Breast epithelium (tissue), 4 donors: ENCODE measurements around the gene GALNT7. TPM values are rescaled to one million over a fixed set of nuclear protein-coding genes. Genes with fewer than 3 reads are reported as not detected.

Experiments used
- DNase-seq, 2 donors: peaks; one replicate each; pipeline ENCODE4 v3.0.0-alpha.2; 2019; ENCODE audit warnings: low spot score in 2 of 2
- H3K27ac ChIP-seq, 2 donors: fragments of 200-600 bp; sonication (generic) in 1 of 2; one replicate each; pipeline ENCODE4 v1.5.1; 2016 to 2019; ENCODE audit warnings: mild to moderate bottlenecking in 1 of 2
- H3K27me3 ChIP-seq, 2 donors: fragments of 200-600 bp; sonication (generic) in 1 of 2; one replicate each; pipeline versions ENCODE4 v1.5.1 to v1.6.0; 2017 to 2019; ENCODE audit warnings: control low read depth in 1 of 2, mild to moderate bottlenecking in 1 of 2
- H3K36me3 ChIP-seq: fragments of 200-600 bp; one replicate; pipeline ENCODE4 v1.5.1; 2019
- H3K4me1 ChIP-seq, 2 donors: fragments of 200-600 bp; sonication (generic); one replicate each; pipeline ENCODE4 v1.5.1; 2016 to 2019; ENCODE audit warnings: control low read depth in 1 of 2
- H3K4me3 ChIP-seq, 3 donors: fragments of 200-600 bp; sonication (generic); 1 replicate in 2 of 3; 2 replicates in 1 of 3; pipeline ENCODE4 v1.5.1; 2016 to 2019; ENCODE audit warnings: mild to moderate bottlenecking in 3 of 3, moderate library complexity in 2 of 3
- H3K9me3 ChIP-seq, 2 donors: fragments of 200-600 bp; sonication (generic) in 1 of 2; one replicate each; pipeline ENCODE4 v1.5.1; 2016 to 2019; ENCODE audit warnings: control low read depth in 1 of 2
- CTCF ChIP-seq, 3 donors: fragments of 450-650 bp; IDR thresholded peaks; one replicate each; pipeline ENCODE4 v1.5.1; 2016 to 2017; ENCODE audit warnings: antibody characterized with exemption in 3 of 3, mild to moderate bottlenecking in 3 of 3, moderate library complexity in 3 of 3
- POLR2A ChIP-seq: fragments of 450-650 bp; IDR thresholded peaks from one replicate; pipeline ENCODE4 v1.6.1; 2016; ENCODE audit warnings: antibody characterized with exemption, mild to moderate bottlenecking, moderate library complexity
- POLR2AphosphoS5 ChIP-seq, 3 donors: sonication (generic); formaldehyde crosslinking; IDR thresholded peaks; one replicate each; pipeline ENCODE4 v1.6.1; 2017; ENCODE audit warnings: antibody characterized with exemption in 3 of 3
- intact Hi-C: fragments of 100-400 bp; cut with DNase I; formaldehyde crosslinking; loops from one replicate; pipeline ENCODE4 v1.15.1; 2023; ENCODE audit warnings: low total_unique reads
- total RNA-seq, 3 donors: library from RNA; depleted of rRNA; stranded (reverse); fragments of >200 nt; gene quantifications; one replicate each; pipeline ENCODE4 v1.1.0, GENCODE V29; 2016

GALNT7 gene
- total RNA-seq, 3 donors from 2014 or later, result 10.7 to 67.2 (median 52.2) TPM

DNA sequence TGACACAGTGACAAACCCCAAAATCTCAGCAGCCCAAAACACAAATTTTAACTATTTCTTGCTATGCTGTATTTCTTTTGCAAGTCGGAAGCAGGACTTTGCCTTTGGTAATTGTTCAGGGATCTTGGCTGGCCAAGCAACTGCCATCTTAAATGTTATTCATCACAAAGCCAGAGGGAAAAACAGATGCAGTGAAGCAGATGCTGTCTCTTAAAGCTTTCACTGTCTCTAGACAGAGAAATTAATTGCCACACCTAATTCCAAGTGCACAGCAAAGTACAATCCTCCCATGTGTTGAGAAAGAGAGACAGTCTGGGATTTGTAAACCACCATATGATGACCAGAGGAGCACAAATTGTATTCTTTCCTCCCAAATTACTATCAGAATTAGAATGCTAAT, 30.0 kb upstream of the GALNT7 start:
- intact Hi-C loops, result no loop called here
- no peak for DNase-seq
- H3K4me1 ChIP-seq, result no peaks in the 10 kb centered on the region
- no peak for TF ChIP-seq CTCF (IDR thresholded peaks at IDR 0.05)
- no peak for TF ChIP-seq POLR2AphosphoS5 (IDR thresholded peaks at IDR 0.05)
- TF ChIP-seq POLR2A, result no peak
- no peaks in the 10 kb centered on the region for H3K9me3 ChIP-seq
- no peak overlapping the region for H3K4me3 ChIP-seq
- H3K27ac ChIP-seq, result no peak overlapping the region
- no peaks in the 10 kb centered on the region for H3K36me3 ChIP-seq
- no peaks in the 10 kb centered on the region for H3K27me3 ChIP-seq

- Histone ChIP-seq H3K4me1 (no peaks in the 10 kb centered on the region), H3K9me3 (no peaks in the 10 kb centered on the region), H3K27me3 (no peaks in the 10 kb centered on the region), H3K27ac (no peak overlapping the region), H3K36me3 (no peaks in the 10 kb centered on the region), H3K4me3 (no peak overlapping the region)
- DNase-seq, result no peak
- no peak for TF ChIP-seq POLR2A
- TF ChIP-seq POLR2AphosphoS5 (IDR thresholded peaks at IDR 0.05), result no peak
- no peak for TF ChIP-seq CTCF (IDR thresholded peaks at IDR 0.05)
- intact Hi-C loops, result no loop called here
Observed at GRCh38 chr4:173139561-173139960, 29.1 kb upstream of the GALNT7 start.

DNA sequence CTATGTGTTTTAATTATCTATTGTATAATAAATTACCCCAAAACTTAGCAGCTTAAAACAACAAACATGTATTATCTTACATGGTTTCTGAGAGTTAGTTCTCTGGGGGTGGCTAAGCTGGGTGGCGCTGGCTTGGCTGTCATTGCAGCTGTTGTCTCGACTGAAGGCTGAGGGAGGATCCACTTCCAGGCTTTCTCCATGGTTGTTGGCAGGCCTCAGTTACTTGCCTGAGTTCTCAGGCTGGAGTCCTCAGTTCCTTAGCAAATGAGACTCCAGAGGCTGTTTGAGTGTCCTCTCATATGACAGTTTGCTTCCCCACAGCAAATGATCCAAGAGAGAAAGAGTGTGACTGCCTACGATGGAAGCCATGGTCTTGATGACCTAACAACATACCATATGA, 23.5 kb upstream of the GALNT7 start:
- Histone ChIP-seq H3K27me3 (no peaks in the 10 kb centered on the region), H3K9me3 (no peaks in the 10 kb centered on the region), H3K36me3 (no peaks in the 10 kb centered on the region), H3K27ac (no peak overlapping the region), H3K4me1 (no peaks in the 10 kb centered on the region), H3K4me3 (no peak overlapping the region)
- no peak for TF ChIP-seq POLR2A
- no peak for TF ChIP-seq CTCF (IDR thresholded peaks at IDR 0.05)
- TF ChIP-seq POLR2AphosphoS5 (IDR thresholded peaks at IDR 0.05), result no peak
- intact Hi-C loops, result no loop called here
- DNase-seq, result no peak

DNA sequence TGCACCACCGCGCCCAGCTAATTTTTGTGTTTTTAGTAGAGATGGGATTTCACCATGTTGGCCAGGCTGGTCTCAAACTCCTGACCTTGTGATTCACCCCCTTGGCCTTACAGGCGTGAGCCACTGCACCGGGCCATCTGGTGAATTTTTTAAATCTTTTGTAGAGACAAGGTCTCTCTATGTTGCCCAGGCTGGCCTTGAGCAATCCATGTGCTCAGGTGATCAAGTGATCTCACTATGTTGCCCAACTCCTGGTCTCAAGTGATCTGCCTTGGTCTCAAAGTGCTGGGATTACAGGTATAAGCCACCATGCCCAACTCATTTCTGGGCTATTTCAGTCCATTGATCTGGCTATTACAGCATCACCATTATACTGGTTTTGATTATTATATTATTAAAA, 22.2 kb upstream of the GALNT7 start:
- no peaks in the 10 kb centered on the region for H3K9me3 ChIP-seq
- no peaks in the 10 kb centered on the region for H3K4me1 ChIP-seq
- H3K27ac ChIP-seq, result no peak overlapping the region
- TF ChIP-seq POLR2A (no peak), POLR2AphosphoS5 (IDR thresholded peaks at IDR 0.05) (no peak), CTCF (IDR thresholded peaks at IDR 0.05) (no peak)
- no peaks in the 10 kb centered on the region for H3K36me3 ChIP-seq
- no peak for DNase-seq
- no peak overlapping the region for H3K4me3 ChIP-seq
- intact Hi-C loops, result no loop called here
- no peaks in the 10 kb centered on the region for H3K27me3 ChIP-seq

DNA sequence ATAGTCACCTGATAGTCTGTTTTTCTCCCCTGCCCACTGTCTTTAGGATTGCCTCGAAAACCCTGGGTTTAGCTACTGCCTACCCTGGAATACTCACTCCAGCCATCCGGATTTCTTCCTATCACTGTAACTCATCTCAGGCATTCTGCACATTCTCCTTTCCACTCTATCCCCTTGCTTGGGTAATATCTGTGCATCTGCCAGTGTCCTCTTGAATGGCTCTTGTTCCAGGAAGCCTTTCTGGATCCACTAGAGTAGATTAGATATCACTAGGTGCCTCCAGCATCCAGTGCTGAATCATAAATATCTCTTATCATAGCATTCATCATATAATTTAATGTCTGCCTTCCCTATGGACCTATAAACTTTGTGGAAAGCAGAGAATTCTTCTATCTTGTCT, 17.1 kb upstream of the GALNT7 start:
- Histone ChIP-seq H3K4me3 (no peak overlapping the region), H3K36me3 (no peaks in the 10 kb centered on the region), H3K4me1 (no peaks in the 10 kb centered on the region), H3K27ac (no peak overlapping the region), H3K27me3 (no peaks in the 10 kb centered on the region), H3K9me3 (no peaks in the 10 kb centered on the region)
- TF ChIP-seq POLR2A, result no peak
- no peak for TF ChIP-seq CTCF (IDR thresholded peaks at IDR 0.05)
- no peak for TF ChIP-seq POLR2AphosphoS5 (IDR thresholded peaks at IDR 0.05)
- intact Hi-C loops, result no loop called here
- DNase-seq, result no peak
